MM.1S (cell line): Measurements from ENCODE around the gene CA9.
A peak's percentile ranks its signal among the peaks of the same experiment; 100 is the strongest.

Experiments used
- DNase-seq: peaks from one replicate; pipeline ENCODE4 v3.0.0-alpha.2; 2015
- H2AFZ ChIP-seq: fragments of 300-600 bp; sonication (generic); 2 replicates; pipeline ENCODE4 v1.6.0; 2016; ENCODE audit warnings: antibody characterized with exemption, low read length
- H3F3A ChIP-seq: fragments of 300-600 bp; sonication (generic); 2 replicates; pipeline ENCODE4 v1.6.1; 2016; ENCODE audit warnings: mild to moderate bottlenecking, antibody characterized with exemption, low read length, moderate library complexity, mixed read lengths; ENCODE audit not compliant: insufficient read depth
- H3K27ac ChIP-seq: fragments of 300-600 bp; sonication (generic); 2 replicates; pipeline ENCODE4 v1.5.1; 2016; ENCODE audit warnings: mild to moderate bottlenecking, low read length
- H3K27me3 ChIP-seq: fragments of 300-600 bp; sonication (generic); replicated peaks from 2 replicates; pipeline ENCODE4 v1.6.0; 2016; ENCODE audit warnings: low read length; ENCODE audit not compliant: insufficient read depth
- H3K36me3 ChIP-seq: fragments of 300-600 bp; sonication (generic); replicated peaks from 2 replicates; pipeline ENCODE4 v1.6.1; 2016; ENCODE audit warnings: mild to moderate bottlenecking, low read length, mixed read lengths; ENCODE audit not compliant: insufficient read depth
- H3K4me1 ChIP-seq: fragments of 300-600 bp; sonication (generic); 2 replicates; pipeline ENCODE4 v1.6.1; 2016; ENCODE audit warnings: low read length, mixed read lengths
- H3K4me2 ChIP-seq: fragments of 300-600 bp; sonication (generic); 2 replicates; pipeline ENCODE4 v1.6.0; 2016; ENCODE audit warnings: low read depth, low read length
- H3K4me3 ChIP-seq: fragments of 300-600 bp; sonication (generic); 2 replicates; pipeline ENCODE4 v1.5.1; 2016; ENCODE audit warnings: low read length, mixed read lengths
- H3K79me2 ChIP-seq: fragments of 300-600 bp; sonication (generic); 2 replicates; pipeline ENCODE4 v1.6.1; 2016; ENCODE audit warnings: mixed run types, low read length, mixed read lengths
- H3K9ac ChIP-seq: fragments of 300-600 bp; sonication (generic); 2 replicates; pipeline ENCODE4 v1.6.1; 2016; ENCODE audit warnings: low read length, mixed read lengths
- H3K9me2 ChIP-seq: fragments of 300-600 bp; sonication (generic); replicated peaks from 2 replicates; pipeline ENCODE4 v1.6.1; 2016; ENCODE audit warnings: mild to moderate bottlenecking, low read length, mixed read lengths; ENCODE audit not compliant: insufficient read depth
- H3K9me3 ChIP-seq: fragments of 300-600 bp; sonication (generic); replicated peaks from 2 replicates; pipeline ENCODE4 v1.6.1; 2016; ENCODE audit warnings: mild to moderate bottlenecking, low read length, mixed read lengths; ENCODE audit not compliant: insufficient read depth
- H4K20me1 ChIP-seq: fragments of 300-600 bp; sonication (generic); 2 replicates; pipeline ENCODE4 v1.6.1; 2016; ENCODE audit warnings: mild to moderate bottlenecking, low read length, moderate library complexity, mixed read lengths; ENCODE audit not compliant: insufficient read depth
- CTCF ChIP-seq: fragments of 300-600 bp; sonication (generic); IDR thresholded peaks from 2 replicates; pipeline ENCODE4 v1.5.1; 2016; ENCODE audit warnings: antibody characterized with exemption, low read length, mixed read lengths
- EZH2 ChIP-seq: fragments of 300-600 bp; sonication (generic); optimal IDR thresholded peaks from 2 replicates; pipeline ENCODE3; 2017; ENCODE audit warnings: low read depth, mild to moderate bottlenecking, antibody characterized with exemption, low read length, mixed read lengths
- EZH2phosphoT487 ChIP-seq: fragments of 300-600 bp; sonication (generic); IDR thresholded peaks from 2 replicates; pipeline ENCODE4 v1.6.1; 2018; ENCODE audit warnings: antibody characterized with exemption, low read length

The CA9 gene

GRCh38 chr9:35690294-35690613 lies 16.5 kb downstream of the CA9 start:
- H3K4me3 ChIP-seq = peak overlapping the region; percentile 71
- H3K36me3 ChIP-seq = no peaks in the 10 kb centered on the region
- H3K27me3 ChIP-seq = 0 out of 2 replicates have a peak, but pooled peaks cover 4% of the 10 kb centered on the region
- peak overlapping the region; percentile 95 for H3K4me2 ChIP-seq
- no peaks in the 10 kb centered on the region for H3F3A ChIP-seq
- no peak overlapping the region for H3K27ac ChIP-seq
- H4K20me1 ChIP-seq = no peaks in the 10 kb centered on the region
- H3K9me3 ChIP-seq = no peaks in the 10 kb centered on the region
- no peak overlapping the region; the same call in 1 of the 2 replicates for H3K9ac ChIP-seq
- no peaks in the 10 kb centered on the region for H3K79me2 ChIP-seq
- no peak for DNase-seq
- H2AFZ ChIP-seq = peak overlapping the region; percentile 98
- TF ChIP-seq EZH2phosphoT487 = no peak
- no peaks in the 10 kb centered on the region for H3K4me1 ChIP-seq
- no peaks in the 10 kb centered on the region for H3K9me2 ChIP-seq

- Histone ChIP-seq H2AFZ (peak overlapping the region; percentile 98), H3K36me3 (no peaks in the 10 kb centered on the region), H3K27ac (no peak overlapping the region), H3K4me1 (no peaks in the 10 kb centered on the region), H3K27me3 (0 out of 2 replicates have a peak, but pooled peaks cover 4% of the 10 kb centered on the region), H3K79me2 (no peaks in the 10 kb centered on the region), H4K20me1 (no peaks in the 10 kb centered on the region), H3K4me3 (peak overlapping the region; percentile 71), H3K9ac (peak overlapping the region; percentile 31; the same call in 1 of the 2 replicates), H3F3A (no peaks in the 10 kb centered on the region), H3K9me3 (no peaks in the 10 kb centered on the region), H3K9me2 (no peaks in the 10 kb centered on the region), H3K4me2 (peak overlapping the region; percentile 95)
- no peak for TF ChIP-seq EZH2phosphoT487
- no peak for TF ChIP-seq EZH2
- TF ChIP-seq CTCF = no peak
- DNase-seq = no peak
Measured at GRCh38 chr9:35690614-35691333, 17.0 kb downstream of the CA9 start.

GRCh38 chr9:35691334-35691650 lies 17.6 kb downstream of the CA9 start:
- no peaks in the 10 kb centered on the region for H3K4me1 ChIP-seq
- TF ChIP-seq EZH2phosphoT487 (no peak), CTCF (no peak), EZH2 (no peak)
- H3K79me2 ChIP-seq = no peaks in the 10 kb centered on the region
- no peaks in the 10 kb centered on the region for H3K9me3 ChIP-seq
- H3K27me3 ChIP-seq = 0 out of 2 replicates have a peak, but pooled peaks cover 4% of the 10 kb centered on the region
- no peaks in the 10 kb centered on the region for H3F3A ChIP-seq
- H3K36me3 ChIP-seq = no peaks in the 10 kb centered on the region
- no peak overlapping the region for H3K9ac ChIP-seq
- H3K27ac ChIP-seq = no peak overlapping the region
- H3K4me3 ChIP-seq = no peak overlapping the region
- H3K4me2 ChIP-seq = peak overlapping the region; percentile 95; the same call in 1 of the 2 replicates
- no peak for DNase-seq
- no peaks in the 10 kb centered on the region for H4K20me1 ChIP-seq
- peak overlapping the region; percentile 98; the same call in 1 of the 2 replicates for H2AFZ ChIP-seq
- no peaks in the 10 kb centered on the region for H3K9me2 ChIP-seq

GRCh38 chr9:35691757-35692301 lies 18.1 kb downstream of the CA9 start:
- H3K9me2 ChIP-seq = no peaks in the 10 kb centered on the region
- no peak overlapping the region for H3K9ac ChIP-seq
- H3K9me3 ChIP-seq = no peaks in the 10 kb centered on the region
- DNase-seq = no peak
- no peaks in the 10 kb centered on the region for H3K4me1 ChIP-seq
- no peak for TF ChIP-seq EZH2
- TF ChIP-seq EZH2phosphoT487 = no peak
- no peak for TF ChIP-seq CTCF
- 0 out of 2 replicates have a peak, but pooled peaks cover 4% of the 10 kb centered on the region for H3K27me3 ChIP-seq
- no peaks in the 10 kb centered on the region for H3F3A ChIP-seq
- no peak overlapping the region for H3K4me2 ChIP-seq
- no peaks in the 10 kb centered on the region for H3K79me2 ChIP-seq
- no peaks in the 10 kb centered on the region for H4K20me1 ChIP-seq
- no peak overlapping the region for H3K4me3 ChIP-seq
- H2AFZ ChIP-seq = no peak overlapping the region
- H3K27ac ChIP-seq = no peak overlapping the region
- no peaks in the 10 kb centered on the region for H3K36me3 ChIP-seq
